HG02840 (cell line): ENCODE data around the gene TBC1D16.
"Not testable (repeated sequence)": the region's sequence is repeated elsewhere in the genome, so short reads cannot be mapped to it uniquely, and the experiment has no call there.

Experiments
- ATAC-seq: cut with Tn5 transposase; IDR thresholded peaks from one replicate; pipeline ENCODE4 v1.9.1; 2021; ENCODE audit warnings: mild to moderate bottlenecking, moderate library complexity, moderate number of reproducible peaks; ENCODE audit not compliant: unreplicated experiment, low FRiP score

Gene TBC1D16

GRCh38 chr17:80053102-80053501 lies 17.4 kb upstream of the TBC1D16 start:
- ATAC-seq: no peak

DNA sequence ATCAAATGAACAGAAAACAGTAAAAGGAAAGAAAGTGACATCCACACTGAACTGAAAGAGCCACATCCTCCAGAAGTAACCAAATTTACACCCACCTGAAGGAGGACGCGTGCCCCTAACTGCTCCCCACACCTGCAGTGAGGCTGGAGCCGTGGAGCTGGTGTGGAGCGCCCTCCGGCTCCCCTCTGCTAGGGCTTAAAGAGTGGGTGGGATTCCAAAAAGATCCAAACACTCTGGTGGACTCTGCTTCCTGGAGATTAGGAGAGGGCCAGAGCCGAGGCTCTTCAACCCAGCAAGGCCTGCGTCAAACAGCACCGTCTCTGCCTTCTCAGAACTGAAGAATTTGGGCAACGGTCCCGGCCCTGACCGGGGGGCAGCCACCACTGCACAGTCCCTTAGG lies 16.0 kb upstream of the TBC1D16 start:
- ATAC-seq: no peak

- ATAC-seq: no peak
Observed at GRCh38 chr17:80050706-80051105, 15.0 kb upstream of the TBC1D16 start.

DNA sequence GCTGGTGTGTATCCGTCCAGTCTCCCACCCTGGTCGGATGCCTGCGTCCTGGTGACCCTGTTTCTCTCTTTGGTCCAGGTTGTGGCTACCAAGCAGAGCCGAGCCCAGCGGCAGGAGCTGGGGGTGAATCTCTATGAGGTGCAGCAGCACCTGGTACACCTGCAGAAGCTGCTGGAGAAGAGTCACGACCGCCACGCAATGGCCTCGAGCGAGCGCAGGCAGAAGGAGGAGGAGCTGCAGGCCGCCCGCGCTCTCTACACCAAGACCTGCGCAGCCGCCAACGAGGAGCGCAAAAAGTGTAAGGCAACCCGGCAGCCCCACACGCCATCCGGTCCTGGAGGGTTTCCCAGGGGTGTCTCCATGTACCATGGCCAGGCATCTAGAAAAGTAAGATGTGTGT lies 14.3 kb upstream of the TBC1D16 start:
- ATAC-seq: no peak

GRCh38 chr17:80047176-80047575 lies 11.5 kb upstream of the TBC1D16 start:
- ATAC-seq: no peak

GRCh38 chr17:80046709-80047108 lies 11.0 kb upstream of the TBC1D16 start:
- ATAC-seq: not testable (repeated sequence)

- no peak for ATAC-seq
Observed at GRCh38 chr17:80045703-80046102, 10.0 kb upstream of the TBC1D16 start.

- ATAC-seq: no peak
Observed at GRCh38 chr17:80043963-80044362, 8.3 kb upstream of the TBC1D16 start.

GRCh38 chr17:80036715-80037477 lies 1.2 kb upstream of the TBC1D16 start:
- ATAC-seq: no peak

- ATAC-seq: no peak
Observed at GRCh38 chr17:80035937-80036714, 454 bp upstream of the TBC1D16 start, which contains the start of gene CCDC40. Gene CCDC40, plus strand, starts transcription at chr17:80036642. Its CDS starts 21 bp downstream, at chr17:80036663.

DNA sequence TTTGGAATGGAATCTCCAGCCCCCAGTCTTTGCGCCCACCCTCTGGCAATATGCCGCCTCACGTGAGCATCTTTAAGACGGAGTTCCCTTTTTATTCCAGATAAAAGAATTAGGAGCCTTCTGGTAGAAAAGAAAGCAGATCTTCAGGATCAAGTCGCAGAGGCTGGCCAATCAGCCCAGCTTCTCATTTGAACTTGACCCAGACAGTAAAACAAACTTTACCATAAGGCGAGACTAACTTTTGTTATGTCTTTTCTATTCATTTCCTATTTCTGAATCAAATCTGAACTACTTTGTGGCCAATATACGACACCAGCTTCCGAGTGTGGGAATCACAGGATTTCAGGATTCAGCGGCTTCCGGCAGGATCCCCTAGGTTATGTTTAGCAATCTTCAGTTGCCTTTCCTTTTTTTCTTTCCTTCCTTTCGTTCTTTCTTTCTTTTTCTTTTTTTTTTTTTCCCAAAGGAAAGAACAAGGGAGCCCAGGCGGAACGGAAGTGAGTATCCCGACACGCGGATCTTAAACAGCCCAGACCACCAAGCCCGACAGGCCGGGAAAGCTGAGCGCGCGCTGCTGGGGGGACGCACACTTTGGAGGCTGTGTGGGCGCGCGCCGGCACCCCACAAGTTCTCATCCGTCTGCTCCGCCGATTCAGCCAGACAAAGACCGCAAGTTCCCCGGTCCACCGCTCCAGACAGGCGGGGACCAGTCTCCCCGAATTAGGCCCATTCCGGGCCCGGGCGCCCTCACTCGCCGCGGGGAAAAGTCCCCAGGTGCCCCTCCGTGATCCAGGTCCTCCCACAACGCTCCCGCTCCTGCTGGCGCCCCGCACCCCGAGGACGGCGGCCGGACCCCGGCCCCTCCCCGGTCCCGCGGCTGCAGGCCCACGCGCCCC lies 633 bp downstream of the TBC1D16 start:
- ATAC-seq: no peak

DNA sequence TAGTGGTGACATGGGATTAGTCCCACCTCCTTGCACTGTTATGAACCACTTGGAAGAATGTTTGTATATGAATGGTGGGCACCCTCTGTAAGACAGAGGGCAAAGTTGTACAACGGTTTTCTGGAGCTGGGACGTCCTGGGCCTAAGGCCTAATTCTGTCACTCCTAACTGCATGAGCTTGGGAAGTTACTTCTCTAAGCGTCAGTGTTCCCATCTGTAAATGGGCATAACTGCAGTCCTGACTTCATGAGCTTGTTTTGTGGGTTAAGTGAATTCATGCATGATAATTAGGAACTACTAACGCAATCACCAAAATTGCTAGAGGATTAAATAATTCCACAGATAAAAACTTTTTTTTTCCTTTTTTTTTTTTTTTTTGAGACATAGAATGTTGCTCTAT lies 1.8 kb downstream of the TBC1D16 start:
- ATAC-seq: no peak

- no peak for ATAC-seq
Observed at GRCh38 chr17:80032614-80033171, 3.0 kb downstream of the TBC1D16 start.

- ATAC-seq: no peak
Observed at GRCh38 chr17:80031691-80032430, 3.8 kb downstream of the TBC1D16 start.

- no peak for ATAC-seq
Observed at GRCh38 chr17:80030730-80031410, 4.8 kb downstream of the TBC1D16 start.

DNA sequence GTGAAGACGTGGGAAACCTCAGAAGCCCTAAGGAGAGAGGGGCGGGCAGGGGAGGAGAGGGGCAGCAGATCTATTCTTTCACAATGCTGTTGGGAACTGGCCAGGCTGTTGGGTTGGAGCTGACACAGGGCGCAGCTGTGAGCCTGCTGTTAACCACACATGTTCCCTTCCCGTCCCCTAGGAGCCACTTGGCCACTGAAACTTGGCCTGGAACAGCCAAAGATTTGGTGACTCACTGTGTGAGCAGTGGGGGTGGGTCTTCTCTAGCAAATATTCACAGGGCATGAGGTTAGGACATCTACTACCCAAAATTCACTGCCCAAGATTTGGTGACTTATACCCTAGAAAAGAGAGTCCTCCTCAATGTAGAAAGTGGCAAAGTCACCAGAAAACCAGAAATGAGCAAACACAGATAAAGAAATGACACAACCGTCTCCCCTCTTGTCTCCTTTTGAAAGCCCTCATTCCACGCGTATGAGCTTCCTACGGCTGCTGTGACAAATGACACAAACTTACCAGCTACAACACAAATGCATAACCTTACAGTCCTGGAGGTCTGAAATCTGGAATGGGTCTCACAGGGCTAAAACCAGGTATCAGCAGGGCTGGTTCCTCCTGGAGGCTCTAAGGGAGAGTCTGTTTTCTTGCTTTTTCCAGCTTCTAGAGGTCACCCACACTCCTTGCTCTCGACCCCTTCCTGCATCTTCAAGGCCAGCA lies 6.3 kb downstream of the TBC1D16 start:
- ATAC-seq: no peak

DNA sequence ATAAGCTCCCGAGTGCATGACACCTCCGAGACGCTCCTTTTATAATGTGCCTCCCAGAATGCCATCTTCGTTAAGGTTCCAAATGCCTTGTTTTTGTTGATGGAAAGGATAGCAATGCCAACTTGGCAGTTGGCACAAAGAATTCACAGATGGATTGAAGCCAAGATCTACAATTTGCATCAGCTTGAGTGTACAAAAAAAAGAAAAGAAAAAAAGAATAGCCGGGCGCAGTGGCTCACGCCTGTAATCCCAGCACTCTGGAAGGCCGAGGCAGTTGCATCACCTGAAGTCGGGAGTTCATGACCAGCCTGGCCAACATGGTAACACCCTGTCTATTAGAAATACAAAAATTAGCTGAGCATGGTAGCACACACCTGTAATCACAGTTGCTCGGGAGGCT lies 7.6 kb downstream of the TBC1D16 start:
- ATAC-seq: no peak

DNA sequence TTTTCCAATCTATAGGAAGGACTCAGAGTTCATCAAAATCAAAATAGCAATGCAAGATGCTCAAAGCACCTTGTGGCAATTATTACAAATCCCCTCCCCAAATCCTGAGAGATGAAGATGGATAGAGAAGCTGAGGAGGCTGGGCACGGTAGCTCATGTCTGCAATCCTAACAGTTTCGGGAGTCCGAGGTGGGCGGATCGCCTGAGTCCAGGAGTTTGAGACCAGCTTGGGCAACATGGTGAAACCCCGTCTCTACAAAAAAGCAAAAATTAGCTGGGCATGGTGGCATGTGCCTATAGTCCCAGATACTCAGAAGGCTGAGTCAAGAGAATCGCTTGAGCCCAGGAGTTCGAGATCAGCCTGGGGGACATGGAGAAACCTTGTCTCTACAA lies 8.6 kb downstream of the TBC1D16 start:
- ATAC-seq: no peak
